ENCODE results near the gene ARHGEF28. TPM values are rescaled to one million over a fixed set of nuclear protein-coding genes. Genes with fewer than 3 reads are reported as not detected.

The ARHGEF28 gene, protein sequence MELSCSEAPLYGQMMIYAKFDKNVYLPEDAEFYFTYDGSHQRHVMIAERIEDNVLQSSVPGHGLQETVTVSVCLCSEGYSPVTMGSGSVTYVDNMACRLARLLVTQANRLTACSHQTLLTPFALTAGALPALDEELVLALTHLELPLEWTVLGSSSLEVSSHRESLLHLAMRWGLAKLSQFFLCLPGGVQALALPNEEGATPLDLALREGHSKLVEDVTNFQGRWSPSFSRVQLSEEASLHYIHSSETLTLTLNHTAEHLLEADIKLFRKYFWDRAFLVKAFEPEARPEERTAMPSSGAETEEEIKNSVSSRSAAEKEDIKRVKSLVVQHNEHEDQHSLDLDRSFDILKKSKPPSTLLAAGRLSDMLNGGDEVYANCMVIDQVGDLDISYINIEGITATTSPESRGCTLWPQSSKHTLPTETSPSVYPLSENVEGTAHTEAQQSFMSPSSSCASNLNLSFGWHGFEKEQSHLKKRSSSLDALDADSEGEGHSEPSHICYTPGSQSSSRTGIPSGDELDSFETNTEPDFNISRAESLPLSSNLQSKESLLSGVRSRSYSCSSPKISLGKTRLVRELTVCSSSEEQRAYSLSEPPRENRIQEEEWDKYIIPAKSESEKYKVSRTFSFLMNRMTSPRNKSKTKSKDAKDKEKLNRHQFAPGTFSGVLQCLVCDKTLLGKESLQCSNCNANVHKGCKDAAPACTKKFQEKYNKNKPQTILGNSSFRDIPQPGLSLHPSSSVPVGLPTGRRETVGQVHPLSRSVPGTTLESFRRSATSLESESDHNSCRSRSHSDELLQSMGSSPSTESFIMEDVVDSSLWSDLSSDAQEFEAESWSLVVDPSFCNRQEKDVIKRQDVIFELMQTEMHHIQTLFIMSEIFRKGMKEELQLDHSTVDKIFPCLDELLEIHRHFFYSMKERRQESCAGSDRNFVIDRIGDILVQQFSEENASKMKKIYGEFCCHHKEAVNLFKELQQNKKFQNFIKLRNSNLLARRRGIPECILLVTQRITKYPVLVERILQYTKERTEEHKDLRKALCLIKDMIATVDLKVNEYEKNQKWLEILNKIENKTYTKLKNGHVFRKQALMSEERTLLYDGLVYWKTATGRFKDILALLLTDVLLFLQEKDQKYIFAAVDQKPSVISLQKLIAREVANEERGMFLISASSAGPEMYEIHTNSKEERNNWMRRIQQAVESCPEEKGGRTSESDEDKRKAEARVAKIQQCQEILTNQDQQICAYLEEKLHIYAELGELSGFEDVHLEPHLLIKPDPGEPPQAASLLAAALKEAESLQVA (N-terminal part only)
- total RNA-seq: 23.8 and 51.9 TPM in 2 replicates

DNA sequence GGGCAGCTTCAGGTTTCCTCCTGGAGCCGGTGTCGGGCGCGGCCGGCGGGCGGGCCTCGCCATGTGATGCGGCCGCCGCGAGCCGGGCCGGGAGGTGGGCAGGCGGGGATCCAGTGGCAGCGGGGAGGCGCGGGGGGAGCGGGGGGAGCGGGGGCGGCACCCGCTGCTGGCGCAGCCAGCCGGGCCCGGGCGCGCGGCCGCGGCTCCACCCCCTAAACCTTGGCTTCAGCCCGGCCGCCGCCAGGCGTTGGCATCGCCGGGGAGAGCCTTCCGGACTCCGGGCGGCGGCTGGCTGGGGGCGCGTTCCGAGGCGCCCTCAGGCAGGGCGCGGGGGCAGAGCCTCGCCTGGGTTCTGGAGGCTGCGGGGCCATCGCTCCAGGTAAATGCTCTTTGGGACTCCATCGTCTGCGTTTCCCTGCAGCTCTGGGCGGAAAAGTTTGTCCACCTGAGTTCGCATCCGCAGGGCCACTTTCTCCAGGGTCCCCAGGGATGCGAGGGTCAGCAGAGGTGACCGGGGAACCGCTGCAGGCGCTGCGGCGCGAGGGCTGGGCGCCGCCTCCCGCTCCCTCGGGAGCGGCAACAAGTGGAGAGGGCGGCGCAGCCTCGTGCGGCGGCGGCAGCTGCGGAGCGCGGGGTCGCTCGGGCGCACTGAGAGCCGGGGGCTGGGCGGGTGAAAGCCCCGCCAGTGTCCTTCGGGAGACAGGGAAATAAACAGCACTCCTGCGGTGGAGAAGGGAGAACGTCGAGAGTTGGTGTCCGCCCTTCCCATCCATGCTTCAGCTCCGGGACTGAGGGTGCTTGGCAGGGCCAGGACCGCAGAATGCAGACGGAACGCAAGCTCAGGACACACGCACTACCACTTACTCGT, at the start of gene ARHGEF28:
ARHGEF28 (plus strand) TSS at position 253 of the 868 bp plus-strand sequence. CDS start 58,656 bp downstream, outside the sequence.

Other genes with a start within 250 kb of the ARHGEF28 start
- 6.5 and 7.1 TPM in 2 replicates for gene FOXD1, start 177.4 kb upstream of the ARHGEF28 start, total RNA-seq
- 171 and 249 TPM in 2 replicates for gene BTF3, start 127.8 kb upstream of the ARHGEF28 start, total RNA-seq
- 12.8 and 28.8 TPM in 2 replicates for gene ANKRA2, start 60.6 kb upstream of the ARHGEF28 start, total RNA-seq
- 22.0 and 25.7 TPM in 2 replicates for gene UTP15, start 60.5 kb upstream of the ARHGEF28 start, total RNA-seq